HG03571 (cell line): ENCODE measurements around the gene CAPS2.
"Not testable (repeated sequence)": the region's sequence is repeated elsewhere in the genome, so short reads cannot be mapped to it uniquely, and the experiment has no call there.

Experiments
- ATAC-seq: cut with Tn5 transposase; IDR thresholded peaks from one replicate; pipeline ENCODE4 v1.9.1; 2021; ENCODE audit not compliant: unreplicated experiment

CAPS2 gene

GRCh38 chr12:75329918-75330826, at the start of gene CAPS2:
Gene CAPS2 (minus strand): TSS chr12:75330324. CDS start chr12:75326498, 3,826 bp downstream.
- peak; percentile 91 for ATAC-seq

GRCh38 chr12:75378354-75378753, 48.2 kb upstream of the CAPS2 start:
- no peak for ATAC-seq

- ATAC-seq: no peak
Observed at GRCh38 chr12:75374971-75375370, 44.8 kb upstream of the CAPS2 start.

GRCh38 chr12:75366629-75367028, 36.5 kb upstream of the CAPS2 start:
- no peak for ATAC-seq

- no peak for ATAC-seq
Observed at GRCh38 chr12:75364919-75365318, 34.8 kb upstream of the CAPS2 start.

GRCh38 chr12:75361408-75361807, 31.3 kb upstream of the CAPS2 start:
- ATAC-seq: no peak

- ATAC-seq: no peak
Observed at GRCh38 chr12:75360920-75361319, 30.8 kb upstream of the CAPS2 start.

GRCh38 chr12:75354011-75354410, 23.9 kb upstream of the CAPS2 start:
- no peak for ATAC-seq

GRCh38 chr12:75350413-75350812, 20.3 kb upstream of the CAPS2 start:
- ATAC-seq: no peak

GRCh38 chr12:75349946-75350345, 19.8 kb upstream of the CAPS2 start:
- no peak for ATAC-seq

- ATAC-seq: not testable (repeated sequence)
Observed at GRCh38 chr12:75346215-75346614, 16.1 kb upstream of the CAPS2 start.

GRCh38 chr12:75345531-75345930, 15.4 kb upstream of the CAPS2 start:
- no peak for ATAC-seq

- no peak for ATAC-seq
Observed at GRCh38 chr12:75341873-75342272, 11.7 kb upstream of the CAPS2 start.

GRCh38 chr12:75337905-75338304, 7.8 kb upstream of the CAPS2 start:
- ATAC-seq: peak; percentile 59

- peak; percentile 64 for ATAC-seq
Observed at GRCh38 chr12:75334384-75335030, 4.4 kb upstream of the CAPS2 start, which contains the start of gene GLIPR1L1. Gene GLIPR1L1 (plus strand): TSS chr12:75334670. CDS start chr12:75334729, 59 bp downstream.

GRCh38 chr12:75327642-75328041, 2.5 kb downstream of the CAPS2 start:
- ATAC-seq: no peak

GRCh38 chr12:75323663-75324062, 6.5 kb downstream of the CAPS2 start:
- no peak for ATAC-seq

- ATAC-seq: no peak
Observed at GRCh38 chr12:75322464-75322863, 7.7 kb downstream of the CAPS2 start.

- no peak for ATAC-seq
Observed at GRCh38 chr12:75317784-75318183, 12.3 kb downstream of the CAPS2 start.

- no peak for ATAC-seq
Observed at GRCh38 chr12:75315518-75315917, 14.6 kb downstream of the CAPS2 start.

GRCh38 chr12:75311369-75311768, 18.8 kb downstream of the CAPS2 start:
- no peak for ATAC-seq

GRCh38 chr12:75308279-75308678, 21.8 kb downstream of the CAPS2 start:
- no peak for ATAC-seq
